Naive B cell (primary cell): ENCODE measurements around the gene PNLIPRP2. TPM values are rescaled to one million over a fixed set of nuclear protein-coding genes. Genes with fewer than 3 reads are reported as not detected.

ENCODE experiments used
- ATAC-seq, 2 donors: fragments of 150-1000 bp; cut with Tn5 transposase; 2 replicates each; pipeline ENCODE4 v1.10.0; 2021; ENCODE audit warnings: low read depth in 2 of 2, mild to moderate bottlenecking in 2 of 2, moderate library complexity in 2 of 2
- DNase-seq: peaks from one replicate; pipeline ENCODE4 v3.0.0; 2022
- H3K27ac Mint-ChIP-seq, 6 donors: one replicate each; pipeline ENCODE4 v1.8.0; 2020 to 2022; ENCODE audit warnings: mild to moderate bottlenecking in 6 of 6, mixed read lengths in 6 of 6, moderate library complexity in 5 of 6, inconsistent platforms in 2 of 6
- H3K27me3 Mint-ChIP-seq, 3 donors: one replicate each; pipeline ENCODE4 v1.8.0; 2021 to 2022; ENCODE audit warnings: mixed read lengths in 3 of 3, mild to moderate bottlenecking in 1 of 3
- H3K36me3 Mint-ChIP-seq, 2 donors: one replicate each; pipeline ENCODE4 v1.8.0; 2020 to 2022; ENCODE audit warnings: mixed read lengths in 2 of 2, inconsistent platforms in 1 of 2, mild to moderate bottlenecking in 1 of 2
- H3K4me1 Mint-ChIP-seq, 3 donors: one replicate each; pipeline ENCODE4 v1.8.0; 2020 to 2022; ENCODE audit warnings: mixed read lengths in 3 of 3, inconsistent platforms in 1 of 3, mild to moderate bottlenecking in 1 of 3, moderate library complexity in 1 of 3
- H3K4me3 Mint-ChIP-seq, 8 donors: one replicate each; pipeline ENCODE4 v1.8.0; 2020 to 2022; ENCODE audit warnings: mild to moderate bottlenecking in 8 of 8, mixed read lengths in 8 of 8, moderate library complexity in 8 of 8, inconsistent platforms in 2 of 8
- H3K9me3 Mint-ChIP-seq, 7 donors: one replicate each; pipeline ENCODE4 v1.8.0; 2020 to 2022; ENCODE audit warnings: mixed read lengths in 7 of 7, mild to moderate bottlenecking in 5 of 7, inconsistent platforms in 2 of 7, moderate library complexity in 1 of 7
- polyA plus RNA-seq, 6 donors: library from polyadenylated mRNA; unstranded; fragments of 300-500 nt; fragmentation: Illumina TruSeq; gene quantifications; one replicate each; pipeline ENCODE4 v1.2.3, GENCODE V29; 2021; ENCODE audit warnings: low read depth in 6 of 6

Gene PNLIPRP2
- polyA plus RNA-seq, result not detected

DNA sequence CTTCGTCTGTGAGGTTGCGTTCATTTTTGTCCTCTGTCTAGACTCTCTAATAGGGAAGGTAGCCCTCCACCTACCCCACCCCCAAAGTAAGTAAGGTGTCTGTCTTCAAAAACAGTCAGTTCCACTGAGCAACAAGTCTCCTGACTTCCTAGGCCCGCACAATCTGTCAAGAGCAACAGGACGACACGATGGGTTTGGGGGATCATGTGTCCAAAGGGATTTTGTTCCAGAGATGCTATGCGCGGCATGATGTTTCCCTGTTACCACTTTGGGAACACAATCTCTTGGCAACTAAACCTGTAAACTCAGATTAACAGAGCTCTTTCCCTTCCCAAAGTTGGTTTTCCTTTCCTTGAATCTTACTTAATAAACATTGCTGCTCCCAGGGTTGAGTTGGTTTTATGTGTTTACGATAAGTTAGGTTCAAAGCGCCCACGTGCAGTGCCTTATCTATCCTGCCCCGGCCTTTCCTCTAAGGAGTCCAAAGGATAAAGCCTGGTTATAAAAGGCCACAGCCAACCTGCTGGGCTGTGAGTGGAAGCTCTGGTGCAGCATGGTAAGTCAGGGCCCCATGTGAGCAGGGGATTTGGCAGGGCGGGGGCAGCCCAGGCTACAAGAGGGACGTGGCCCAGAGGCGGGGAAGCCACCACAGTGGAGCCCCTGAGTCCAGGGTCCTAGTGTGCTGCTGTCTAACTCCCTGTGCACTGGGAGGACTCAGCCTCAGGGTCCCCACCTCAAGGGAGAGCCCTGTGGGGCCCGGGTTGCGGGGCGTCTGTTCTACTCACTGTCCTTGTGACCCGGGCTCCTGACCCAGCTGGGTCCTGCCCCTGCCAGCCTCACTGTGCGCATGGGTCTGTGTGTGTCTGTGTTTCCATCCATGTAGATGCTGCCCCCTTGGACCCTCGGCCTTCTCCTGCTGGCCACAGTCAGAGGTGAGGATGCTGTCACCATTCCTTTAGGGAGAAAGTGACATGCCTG, at the start of gene PNLIPRP2:
PNLIPRP2 (plus strand) TSS at position 531 of the 978 bp plus-strand sequence.
- Mint-ChIP-seq H3K27ac (peak within 1 kb of the TSS in 1 of 6 donors; percentile 3), H3K9me3 (peaks cover 0 to 18% (median 2%) of the 10 kb centered on the region in 7 donors), H3K4me1 (no peaks in the 10 kb centered on the region), H3K4me3 (peak within 1 kb of the TSS in 1 of 8 donors; percentile 18), H3K36me3 (no peaks in the 10 kb centered on the region), H3K27me3 (peaks cover under 1 to 16% (median 8%) of the 10 kb centered on the region in 3 donors)
- ATAC-seq (no peak), DNase-seq (no peak)

DNA sequence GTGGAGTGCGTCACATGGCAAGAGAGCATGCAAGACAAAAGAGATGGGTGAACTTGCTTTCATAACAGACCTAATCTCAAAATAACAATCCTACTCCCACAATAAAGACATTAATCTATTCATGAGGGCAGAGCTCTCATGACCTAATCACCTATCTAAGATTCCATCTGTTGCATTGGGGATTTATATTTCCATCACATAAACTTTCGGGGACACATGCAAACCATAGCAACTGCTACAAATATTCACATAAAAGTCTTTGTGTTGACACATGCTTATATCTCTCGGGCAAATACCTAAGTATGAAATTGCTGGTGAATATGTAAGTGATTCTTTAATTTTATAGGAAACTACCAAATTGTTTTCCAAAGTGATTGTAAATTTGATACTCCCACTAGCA, 46.0 kb upstream of the PNLIPRP2 start:
- peaks cover 0 to 12% (median 5%) of the 10 kb centered on the region in 7 donors for H3K9me3 Mint-ChIP-seq
- H3K36me3 Mint-ChIP-seq, result no peaks in the 10 kb centered on the region
- H3K27me3 Mint-ChIP-seq, result no peaks in the 10 kb centered on the region
- H3K4me1 Mint-ChIP-seq, result no peaks in the 10 kb centered on the region
- H3K27ac Mint-ChIP-seq, result no peak overlapping the region
- DNase-seq, result no peak
- no peak overlapping the region for H3K4me3 Mint-ChIP-seq
- ATAC-seq, result no peak

DNA sequence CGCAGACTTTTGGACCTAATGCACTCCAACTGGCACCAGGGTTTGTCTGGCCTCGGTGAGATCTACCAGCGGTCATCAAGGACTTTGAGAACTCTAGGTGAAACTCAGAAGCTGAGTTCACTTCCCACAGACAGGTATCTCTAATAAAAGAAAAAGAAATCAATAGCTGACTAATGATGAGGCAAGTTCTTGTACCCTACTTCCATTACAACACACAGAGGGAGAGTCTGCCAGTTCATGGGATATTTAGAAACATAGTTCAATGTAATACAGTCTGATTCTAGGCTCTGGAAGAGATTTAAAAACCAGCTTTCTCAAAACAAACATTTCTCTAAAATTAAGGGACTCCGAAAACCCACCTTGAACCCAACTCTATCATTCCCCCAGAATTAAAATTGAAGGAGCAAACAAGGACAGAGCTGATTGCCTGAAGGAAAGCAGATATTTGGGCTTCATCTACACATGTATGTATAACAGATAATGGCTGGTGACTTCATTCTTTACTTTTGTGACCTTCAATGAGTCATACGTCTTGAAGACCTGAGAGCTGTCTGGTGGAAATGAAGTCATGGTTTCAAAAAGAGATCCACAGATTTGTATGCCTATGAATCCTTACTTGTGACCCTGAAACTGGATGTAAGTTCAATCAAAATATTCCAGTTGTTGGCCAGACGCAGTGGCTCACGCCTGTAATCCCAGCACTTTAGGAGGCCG, 32.7 kb upstream of the PNLIPRP2 start:
- no peak overlapping the region for H3K27ac Mint-ChIP-seq
- DNase-seq, result no peak
- no peaks in the 10 kb centered on the region for H3K27me3 Mint-ChIP-seq
- peaks cover 0 to 16% (median 3%) of the 10 kb centered on the region in 7 donors for H3K9me3 Mint-ChIP-seq
- no peak overlapping the region for H3K4me3 Mint-ChIP-seq
- no peaks in the 10 kb centered on the region for H3K36me3 Mint-ChIP-seq
- H3K4me1 Mint-ChIP-seq, result no peaks in the 10 kb centered on the region
- no peak for ATAC-seq

DNA sequence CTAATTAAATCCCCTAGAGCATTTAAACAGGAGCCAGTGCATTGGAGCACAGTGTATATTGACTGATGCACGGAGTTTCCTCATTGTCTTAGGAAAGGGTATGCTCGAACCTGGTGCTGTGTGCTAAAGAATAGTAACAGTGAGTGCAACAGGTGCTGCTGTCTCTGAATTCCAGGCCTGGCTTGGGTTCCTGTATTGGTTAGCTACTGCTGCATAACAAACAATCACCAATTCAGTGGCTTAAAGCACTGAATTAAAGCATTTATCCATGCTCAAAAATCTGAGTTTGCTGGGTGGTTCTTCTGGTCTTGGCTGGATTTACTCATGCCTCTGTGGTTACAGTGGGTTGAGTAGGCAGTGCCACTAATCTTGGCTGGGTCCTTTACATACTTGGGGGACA, 31.8 kb upstream of the PNLIPRP2 start:
- H3K36me3 Mint-ChIP-seq, result no peaks in the 10 kb centered on the region
- H3K4me3 Mint-ChIP-seq, result no peak overlapping the region
- DNase-seq, result no peak
- no peak for ATAC-seq
- no peaks in the 10 kb centered on the region for H3K4me1 Mint-ChIP-seq
- H3K27me3 Mint-ChIP-seq, result no peaks in the 10 kb centered on the region
- peaks cover 0 to 16% (median 3%) of the 10 kb centered on the region in 7 donors for H3K9me3 Mint-ChIP-seq
- H3K27ac Mint-ChIP-seq, result no peak overlapping the region

DNA sequence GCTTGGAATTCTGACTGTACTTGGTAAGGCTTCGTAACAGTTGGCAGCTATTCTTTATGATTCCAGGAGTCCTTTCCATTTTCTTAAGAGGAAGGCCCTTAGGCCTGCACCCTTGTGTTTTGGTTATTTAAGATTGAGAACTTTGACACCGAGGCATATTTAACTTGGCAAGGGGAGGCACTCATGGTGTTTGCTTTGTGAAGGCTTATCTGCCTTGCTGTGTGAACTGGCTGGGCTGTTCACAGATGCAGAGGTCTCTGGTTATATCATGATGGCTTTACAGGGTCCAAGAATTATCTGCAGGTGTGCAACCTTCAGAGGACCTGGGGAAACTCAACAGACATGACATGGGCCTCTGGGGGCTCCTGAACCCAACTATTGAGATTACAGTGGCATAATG, 30.8 kb upstream of the PNLIPRP2 start:
- no peak for DNase-seq
- H3K4me3 Mint-ChIP-seq, result no peak overlapping the region
- no peak overlapping the region for H3K27ac Mint-ChIP-seq
- ATAC-seq, result no peak
- H3K9me3 Mint-ChIP-seq, result peaks cover 0 to 16% (median 3%) of the 10 kb centered on the region in 7 donors
- no peaks in the 10 kb centered on the region for H3K27me3 Mint-ChIP-seq
- H3K36me3 Mint-ChIP-seq, result no peaks in the 10 kb centered on the region
- no peaks in the 10 kb centered on the region for H3K4me1 Mint-ChIP-seq

DNA sequence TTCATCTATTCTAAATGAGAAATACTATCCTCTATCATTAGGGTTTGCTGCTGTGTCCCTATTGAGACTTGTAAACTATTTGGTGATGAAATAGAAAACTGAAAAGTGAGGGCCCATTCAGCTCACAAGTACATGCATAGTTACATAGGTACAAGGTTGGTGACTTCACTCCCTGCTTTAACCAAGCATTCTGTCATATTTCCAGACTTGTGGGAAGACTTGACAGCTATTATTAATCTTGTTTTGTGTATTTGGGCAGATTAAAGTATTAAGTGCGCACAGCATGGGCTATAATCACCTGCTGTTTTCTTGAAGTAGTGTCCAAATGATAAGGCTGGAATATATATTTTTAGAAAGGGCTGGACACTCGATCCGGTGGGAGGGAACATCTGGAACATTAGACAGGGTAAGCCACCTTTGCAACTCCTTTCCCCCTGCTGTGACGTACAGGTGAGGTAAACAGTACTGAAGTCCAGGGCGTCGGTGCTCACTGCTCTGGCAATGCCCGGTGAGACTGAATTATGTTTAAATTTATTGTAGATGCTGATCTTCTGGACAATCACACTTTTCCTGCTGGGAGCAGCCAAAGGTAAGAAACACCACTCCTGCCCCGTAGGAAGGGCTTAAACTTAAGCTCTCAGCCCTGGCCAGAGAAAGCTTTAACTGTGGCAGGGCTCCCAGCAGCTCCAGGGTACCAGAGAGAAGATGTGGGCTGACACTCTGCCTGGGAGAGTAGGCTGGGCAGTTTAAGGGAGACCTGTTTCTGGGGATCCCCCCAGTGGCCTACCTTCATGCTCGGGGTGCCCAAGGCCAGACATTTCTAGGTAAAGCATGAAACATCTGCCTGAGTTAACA, 29.9 kb upstream of the PNLIPRP2 start, which contains the start of gene PNLIPRP1:
PNLIPRP1 (plus strand) TSS at position 370 of the 855 bp plus-strand sequence; CDS start at position 541, 171 bp downstream.
- no peaks in the 10 kb centered on the region for H3K4me1 Mint-ChIP-seq
- peaks cover 0 to 16% (median 3%) of the 10 kb centered on the region in 7 donors for H3K9me3 Mint-ChIP-seq
- no peaks in the 10 kb centered on the region for H3K27me3 Mint-ChIP-seq
- DNase-seq (no peak), ATAC-seq (no peak)
- H3K4me3 Mint-ChIP-seq, result no peak within 1 kb of the TSS
- no peaks in the 10 kb centered on the region for H3K36me3 Mint-ChIP-seq
- no peak within 1 kb of the TSS for H3K27ac Mint-ChIP-seq

DNA sequence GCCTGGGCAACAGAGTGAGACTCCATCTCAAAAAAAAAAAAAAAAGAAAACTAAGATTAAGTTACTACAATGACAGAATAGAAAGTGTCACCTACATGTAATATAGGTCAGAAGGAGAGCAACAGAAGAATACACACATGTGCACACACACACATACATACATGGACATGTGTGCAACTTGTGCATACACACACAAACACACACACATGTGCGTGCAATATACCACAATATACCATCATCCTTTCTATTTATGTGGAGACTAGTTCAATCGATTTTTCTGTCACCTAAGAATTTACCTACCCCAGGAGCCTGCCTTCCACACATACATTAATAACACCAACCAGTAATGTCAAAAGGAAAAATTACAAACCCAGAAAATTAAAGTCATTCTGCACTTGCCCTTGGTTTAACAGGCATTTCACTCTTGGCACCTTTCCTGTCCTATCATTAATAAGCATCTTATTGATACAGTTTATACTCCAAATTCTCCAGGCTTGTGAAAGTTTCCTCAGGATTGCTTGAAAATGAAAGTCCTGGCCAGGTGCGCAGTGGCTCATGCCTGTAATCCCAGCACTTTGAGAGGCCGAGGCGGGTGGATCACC, 27.5 kb upstream of the PNLIPRP2 start:
- Mint-ChIP-seq H3K4me1 (no peaks in the 10 kb centered on the region), H3K9me3 (peaks cover 0 to 7% (median 0%) of the 10 kb centered on the region in 7 donors), H3K4me3 (no peak overlapping the region), H3K27me3 (no peaks in the 10 kb centered on the region), H3K36me3 (no peaks in the 10 kb centered on the region), H3K27ac (no peak overlapping the region)
- ATAC-seq, result no peak
- no peak for DNase-seq

DNA sequence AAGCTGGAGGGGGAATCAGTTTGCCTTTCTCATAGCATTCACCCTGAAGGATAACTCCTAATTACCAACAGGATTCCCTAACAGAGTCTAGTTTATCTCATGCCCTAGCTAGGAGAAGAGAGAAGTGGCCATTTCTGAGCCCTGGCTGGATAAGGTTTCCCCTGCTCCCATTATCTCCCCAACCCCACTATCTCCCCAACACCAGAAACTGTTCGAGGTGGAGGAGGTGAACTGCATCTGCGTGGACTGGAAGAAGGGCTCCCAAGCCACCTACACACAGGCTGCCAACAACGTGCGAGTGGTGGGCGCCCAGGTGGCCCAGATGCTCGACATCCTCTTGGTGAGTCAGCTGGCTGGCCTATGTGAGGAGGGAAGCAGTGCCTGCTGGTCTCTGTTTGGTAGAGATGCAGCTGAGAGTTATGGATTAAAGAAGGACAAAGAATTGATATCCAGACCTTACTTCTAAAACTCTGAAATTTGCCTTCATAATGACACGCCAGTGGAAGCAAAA, 26.2 kb upstream of the PNLIPRP2 start:
- no peaks in the 10 kb centered on the region for H3K36me3 Mint-ChIP-seq
- H3K4me1 Mint-ChIP-seq, result no peaks in the 10 kb centered on the region
- no peaks in the 10 kb centered on the region for H3K27me3 Mint-ChIP-seq
- DNase-seq (no peak), ATAC-seq (no peak)
- H3K4me3 Mint-ChIP-seq, result peak overlapping the region in 1 of 8 donors; percentile 34
- no peak overlapping the region for H3K27ac Mint-ChIP-seq
- H3K9me3 Mint-ChIP-seq, result peaks cover 0 to 4% (median 0%) of the 10 kb centered on the region in 7 donors

DNA sequence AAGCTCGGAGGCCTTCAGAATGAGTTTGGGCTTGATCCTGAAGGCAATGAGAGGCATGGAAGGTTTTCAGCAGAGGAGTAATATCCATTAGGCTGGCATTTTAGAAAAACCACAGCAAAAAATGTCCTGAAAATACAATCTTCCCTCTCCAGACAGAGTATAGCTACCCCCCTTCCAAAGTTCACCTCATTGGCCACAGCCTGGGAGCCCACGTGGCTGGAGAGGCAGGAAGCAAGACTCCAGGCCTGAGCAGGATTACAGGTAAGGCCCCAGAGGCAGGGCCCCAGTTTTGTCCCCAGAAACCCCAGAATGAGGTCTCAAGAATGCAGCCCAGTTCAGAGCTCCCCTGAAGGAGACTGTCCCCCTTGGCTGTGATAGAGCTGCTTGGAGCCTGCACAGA, 24.7 kb upstream of the PNLIPRP2 start:
- Mint-ChIP-seq H3K4me3 (no peak overlapping the region), H3K4me1 (no peaks in the 10 kb centered on the region), H3K9me3 (peaks cover 0 to 4% (median 0%) of the 10 kb centered on the region in 7 donors), H3K27ac (no peak overlapping the region), H3K36me3 (no peaks in the 10 kb centered on the region), H3K27me3 (no peaks in the 10 kb centered on the region)
- ATAC-seq (no peak), DNase-seq (no peak)

DNA sequence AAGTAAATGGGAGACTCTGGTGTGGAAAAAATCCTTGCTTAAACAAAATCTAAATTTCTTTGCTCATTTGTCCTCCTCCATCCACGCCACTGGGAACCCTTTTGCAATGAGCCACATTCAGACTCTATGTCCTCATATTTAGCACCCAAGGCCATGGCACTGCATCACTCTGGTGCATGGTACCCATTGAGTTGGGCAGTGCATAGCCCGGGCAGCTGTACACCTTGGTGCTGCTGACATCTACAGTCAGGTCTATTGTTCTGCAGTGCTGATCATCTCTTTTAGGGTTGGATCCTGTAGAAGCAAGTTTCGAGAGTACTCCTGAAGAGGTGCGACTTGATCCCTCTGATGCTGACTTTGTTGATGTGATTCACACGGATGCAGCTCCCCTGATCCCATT, 23.2 kb upstream of the PNLIPRP2 start:
- no peaks in the 10 kb centered on the region for H3K4me1 Mint-ChIP-seq
- H3K27me3 Mint-ChIP-seq, result no peaks in the 10 kb centered on the region
- H3K9me3 Mint-ChIP-seq, result peaks cover 0 to 3% (median 0%) of the 10 kb centered on the region in 7 donors
- ATAC-seq (no peak), DNase-seq (no peak)
- H3K36me3 Mint-ChIP-seq, result no peaks in the 10 kb centered on the region
- no peak overlapping the region for H3K27ac Mint-ChIP-seq
- no peak overlapping the region for H3K4me3 Mint-ChIP-seq

DNA sequence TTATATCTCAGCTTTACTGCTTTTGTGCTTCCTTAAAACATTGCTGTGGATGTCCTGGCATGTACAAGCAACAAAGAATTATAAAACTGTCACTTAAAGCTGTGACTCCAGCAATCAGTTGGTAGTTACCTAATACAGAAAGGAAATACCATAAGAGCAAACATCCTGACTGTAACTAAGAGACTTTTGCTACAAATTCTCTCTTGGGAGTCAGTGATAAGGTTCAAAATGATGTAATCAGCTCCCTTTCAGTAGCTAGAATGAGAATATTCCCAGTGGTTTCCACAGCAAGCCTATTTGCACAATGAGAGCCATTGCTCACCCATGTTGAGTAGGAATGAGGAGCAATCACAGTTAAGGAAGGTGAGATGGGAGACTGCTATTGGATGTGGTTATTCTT, 22.4 kb upstream of the PNLIPRP2 start:
- Mint-ChIP-seq H3K27me3 (no peaks in the 10 kb centered on the region), H3K27ac (no peak overlapping the region), H3K4me1 (no peaks in the 10 kb centered on the region), H3K36me3 (no peaks in the 10 kb centered on the region), H3K9me3 (peaks cover 0 to 3% (median 0%) of the 10 kb centered on the region in 7 donors), H3K4me3 (no peak overlapping the region)
- ATAC-seq (no peak), DNase-seq (no peak)

DNA sequence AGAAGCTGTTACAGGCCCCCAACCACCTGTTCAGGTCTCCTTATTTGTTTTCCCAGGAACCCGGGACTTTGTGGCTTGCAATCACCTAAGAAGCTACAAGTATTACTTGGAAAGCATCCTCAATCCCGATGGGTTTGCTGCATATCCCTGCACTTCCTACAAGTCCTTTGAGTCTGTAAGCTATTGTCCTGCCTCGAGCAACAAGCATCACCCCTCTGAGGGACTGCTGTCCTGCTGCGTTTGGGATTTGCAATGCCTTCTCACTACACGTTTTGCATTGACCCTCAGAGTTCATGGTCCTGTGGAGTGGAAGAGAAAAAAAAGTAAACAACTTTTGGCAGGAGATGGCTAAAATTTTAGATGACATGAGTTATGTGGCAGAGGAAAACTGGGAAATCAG, 20.8 kb upstream of the PNLIPRP2 start:
- Mint-ChIP-seq H3K27me3 (no peaks in the 10 kb centered on the region), H3K9me3 (peaks cover 0 to 3% (median 0%) of the 10 kb centered on the region in 7 donors), H3K4me1 (no peaks in the 10 kb centered on the region), H3K4me3 (no peak overlapping the region), H3K27ac (no peak overlapping the region), H3K36me3 (no peaks in the 10 kb centered on the region)
- ATAC-seq (no peak), DNase-seq (no peak)
